OCI-LY3 (cell line): ENCODE data around the gene SLC25A47.

Source experiments
- EZH2phosphoT487 ChIP-seq: fragments of 200-600 bp; shearing (Covaris generic); IDR thresholded peaks from 2 replicates; pipeline ENCODE4 v1.6.1; 2018; ENCODE audit warnings: antibody characterized with exemption, mixed run types, low read depth
- TF ChIP-seq, protein P1 (sequence below): fragments of 200-600, 300-600 bp; sonication (generic); IDR thresholded peaks from 2 replicates; pipeline ENCODE4 v1.5.1; 2014; ENCODE audit warnings: antibody characterized with exemption, low read length, low read depth

DNA sequence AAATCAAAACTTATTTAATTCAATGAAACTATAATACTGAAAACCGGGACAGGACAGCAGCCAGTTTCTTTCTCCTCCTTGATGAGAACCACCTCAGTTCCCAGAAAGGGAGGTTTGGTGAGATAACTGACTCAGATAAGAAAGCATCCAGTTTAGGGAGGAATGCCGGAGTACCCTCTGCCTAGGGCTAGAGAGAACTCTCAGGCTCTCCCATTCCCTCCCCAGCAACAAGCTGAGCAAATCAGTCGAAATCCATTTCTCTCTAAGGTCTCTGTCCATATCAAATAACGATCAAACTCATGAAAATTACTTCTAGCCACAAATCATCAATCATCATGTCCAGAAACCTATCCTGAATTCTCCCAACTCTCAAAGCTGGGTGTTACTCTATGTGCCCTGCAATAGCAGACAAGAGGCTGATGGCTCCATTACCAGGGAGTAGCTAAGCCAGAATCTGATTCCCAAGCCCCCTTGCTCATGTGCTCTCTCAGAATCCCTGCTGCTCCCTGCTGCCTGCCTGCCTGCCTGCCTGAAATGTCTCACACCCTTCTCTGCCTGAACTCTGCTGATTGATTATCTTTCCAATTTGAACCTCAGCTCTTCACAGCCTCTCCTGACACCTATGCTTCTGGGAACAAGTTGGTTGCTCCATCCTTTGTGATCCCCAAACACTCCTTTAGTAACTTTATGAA is 49.4 kb downstream of the SLC25A47 start:
- TF ChIP-seq, protein P1, sequence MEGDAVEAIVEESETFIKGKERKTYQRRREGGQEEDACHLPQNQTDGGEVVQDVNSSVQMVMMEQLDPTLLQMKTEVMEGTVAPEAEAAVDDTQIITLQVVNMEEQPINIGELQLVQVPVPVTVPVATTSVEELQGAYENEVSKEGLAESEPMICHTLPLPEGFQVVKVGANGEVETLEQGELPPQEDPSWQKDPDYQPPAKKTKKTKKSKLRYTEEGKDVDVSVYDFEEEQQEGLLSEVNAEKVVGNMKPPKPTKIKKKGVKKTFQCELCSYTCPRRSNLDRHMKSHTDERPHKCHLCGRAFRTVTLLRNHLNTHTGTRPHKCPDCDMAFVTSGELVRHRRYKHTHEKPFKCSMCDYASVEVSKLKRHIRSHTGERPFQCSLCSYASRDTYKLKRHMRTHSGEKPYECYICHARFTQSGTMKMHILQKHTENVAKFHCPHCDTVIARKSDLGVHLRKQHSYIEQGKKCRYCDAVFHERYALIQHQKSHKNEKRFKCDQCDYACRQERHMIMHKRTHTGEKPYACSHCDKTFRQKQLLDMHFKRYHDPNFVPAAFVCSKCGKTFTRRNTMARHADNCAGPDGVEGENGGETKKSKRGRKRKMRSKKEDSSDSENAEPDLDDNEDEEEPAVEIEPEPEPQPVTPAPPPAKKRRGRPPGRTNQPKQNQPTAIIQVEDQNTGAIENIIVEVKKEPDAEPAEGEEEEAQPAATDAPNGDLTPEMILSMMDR: no peak
- no peak for TF ChIP-seq EZH2phosphoT487
